ENCODE results near the gene UBR1.
"Not testable (repeated sequence)": the region's sequence is repeated elsewhere in the genome, so short reads cannot be mapped to it uniquely, and the experiment has no call there.

UBR1 gene

DNA sequence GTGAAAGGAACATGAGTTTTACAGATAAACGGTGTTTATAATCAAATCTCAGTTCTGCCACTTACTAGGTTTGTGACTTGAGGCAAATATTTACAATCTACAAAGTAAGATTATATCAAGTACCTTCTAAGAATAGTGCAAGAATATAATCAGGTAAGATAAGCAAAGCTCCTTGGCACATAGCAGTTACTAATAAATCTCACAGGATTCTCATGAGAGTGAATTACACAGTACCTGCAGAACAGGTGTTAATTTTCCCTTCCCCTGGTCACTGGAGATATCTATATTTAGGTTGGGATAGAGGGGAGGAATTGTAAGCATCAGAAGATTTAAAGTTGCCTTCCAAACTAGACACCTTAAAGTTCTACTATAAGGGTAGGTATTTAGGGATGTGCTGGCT, 53.0 kb downstream of the UBR1 start:
- Mint-ChIP-seq H3K27me3 (ENCODE audit: low read depth) (no peaks in the 10 kb centered on the region), H3K9me3 (no peaks in the 10 kb centered on the region), H3K36me3 (ENCODE audit: low read depth) (peaks cover 34% of the 10 kb centered on the region), H3K27ac (no peak overlapping the region), H3K4me1 (ENCODE audit: low read depth) (no peaks in the 10 kb centered on the region), H3K4me3 (no peak overlapping the region)

DNA sequence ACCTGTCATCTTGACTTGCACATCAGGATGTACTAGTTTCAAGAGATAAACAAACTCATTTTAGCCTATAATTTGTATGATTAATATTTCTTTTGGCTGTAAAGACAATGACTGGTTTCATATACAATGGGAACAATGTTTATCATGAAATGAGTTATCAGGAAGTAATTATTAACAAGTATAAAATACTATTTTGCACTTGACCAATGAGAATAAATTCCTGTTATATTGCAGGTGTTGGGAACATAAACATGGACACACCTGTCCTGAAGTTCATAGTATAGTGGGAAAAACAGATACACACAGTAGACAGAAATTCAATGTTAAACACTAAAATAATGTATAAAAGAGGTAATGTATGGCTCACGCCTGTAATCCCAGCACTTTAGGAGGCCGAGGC, 56.9 kb downstream of the UBR1 start:
- H3K4me3 Mint-ChIP-seq: no peak overlapping the region
- H3K27ac Mint-ChIP-seq: no peak overlapping the region
- no peaks in the 10 kb centered on the region for H3K4me1 Mint-ChIP-seq (ENCODE audit: low read depth)

DNA sequence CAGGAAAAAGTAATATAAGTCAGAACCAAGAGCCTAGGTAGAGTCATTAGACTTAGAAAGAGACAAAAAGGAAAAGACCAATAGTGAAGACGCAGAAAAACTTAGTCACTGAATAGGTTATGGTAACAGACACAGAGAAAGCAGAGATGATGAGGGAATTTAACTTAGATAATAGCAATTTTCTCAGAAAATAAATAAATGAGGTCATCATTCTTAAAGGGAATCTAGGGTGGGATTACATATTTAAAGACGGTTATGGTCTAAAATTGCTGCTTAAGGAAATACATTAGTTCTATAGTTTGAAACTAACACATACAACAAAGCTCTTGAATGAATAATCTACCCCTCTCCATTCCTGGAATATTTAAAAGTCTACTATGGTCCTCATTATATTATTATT, 59.4 kb downstream of the UBR1 start:
- Mint-ChIP-seq H3K27me3 (ENCODE audit: low read depth) (no peaks in the 10 kb centered on the region), H3K36me3 (ENCODE audit: low read depth) (peaks cover 40% of the 10 kb centered on the region), H3K4me3 (no peak overlapping the region), H3K9me3 (peaks cover 5% of the 10 kb centered on the region), H3K4me1 (ENCODE audit: low read depth) (peaks cover 2% of the 10 kb centered on the region), H3K27ac (no peak overlapping the region)

More for the DNA sequence above, 56.9 kb downstream of the UBR1 start:
- H3K36me3 Mint-ChIP-seq (ENCODE audit: low read depth): peaks cover 33% of the 10 kb centered on the region
- H3K9me3 Mint-ChIP-seq: no peaks in the 10 kb centered on the region
- H3K27me3 Mint-ChIP-seq (ENCODE audit: low read depth): no peaks in the 10 kb centered on the region

DNA sequence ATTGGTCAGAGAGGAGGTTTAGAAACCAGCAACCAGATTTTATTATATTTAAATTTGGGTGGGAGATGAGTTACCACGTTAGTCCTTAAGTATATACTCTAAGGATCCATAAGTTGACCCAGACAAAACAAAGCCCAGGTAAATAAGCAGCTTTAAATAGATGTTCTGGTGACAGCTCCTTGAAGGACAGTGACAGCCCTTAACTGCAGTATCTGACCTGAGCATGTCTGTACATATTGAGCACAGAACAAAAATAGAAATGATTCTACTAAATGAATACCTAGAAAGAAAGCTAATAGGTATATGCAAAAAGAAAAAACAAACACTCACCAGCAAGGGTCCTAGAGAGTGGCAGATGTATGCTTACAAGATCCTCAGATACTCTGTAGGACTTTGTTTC, 63.0 kb downstream of the UBR1 start:
- Mint-ChIP-seq H3K27ac (no peak overlapping the region), H3K4me1 (ENCODE audit: low read depth) (peaks cover 2% of the 10 kb centered on the region), H3K27me3 (ENCODE audit: low read depth) (no peaks in the 10 kb centered on the region), H3K9me3 (peaks cover 8% of the 10 kb centered on the region), H3K36me3 (ENCODE audit: low read depth) (peaks cover 55% of the 10 kb centered on the region), H3K4me3 (no peak overlapping the region)

DNA sequence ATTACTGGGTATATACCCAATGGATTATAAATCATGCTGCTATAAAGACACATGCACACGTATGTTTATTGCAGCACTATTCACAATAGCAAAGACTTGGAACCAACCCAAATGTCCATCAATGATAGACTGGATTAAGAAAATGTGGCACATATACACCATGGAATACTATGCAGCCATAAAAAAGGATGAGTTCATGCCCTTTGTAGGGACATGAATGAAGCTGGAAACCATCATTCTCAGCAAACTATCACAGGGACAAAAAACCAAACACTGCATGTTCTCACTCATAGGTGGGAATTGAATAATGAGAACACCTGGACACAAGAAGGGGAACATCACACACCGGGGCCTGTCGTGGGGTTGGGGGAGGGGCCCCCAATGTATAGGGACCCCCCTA, 64.8 kb downstream of the UBR1 start:
- peaks cover 54% of the 10 kb centered on the region for H3K36me3 Mint-ChIP-seq (ENCODE audit: low read depth)
- H3K4me1 Mint-ChIP-seq (ENCODE audit: low read depth); H3K27ac Mint-ChIP-seq: not testable (repeated sequence)

DNA sequence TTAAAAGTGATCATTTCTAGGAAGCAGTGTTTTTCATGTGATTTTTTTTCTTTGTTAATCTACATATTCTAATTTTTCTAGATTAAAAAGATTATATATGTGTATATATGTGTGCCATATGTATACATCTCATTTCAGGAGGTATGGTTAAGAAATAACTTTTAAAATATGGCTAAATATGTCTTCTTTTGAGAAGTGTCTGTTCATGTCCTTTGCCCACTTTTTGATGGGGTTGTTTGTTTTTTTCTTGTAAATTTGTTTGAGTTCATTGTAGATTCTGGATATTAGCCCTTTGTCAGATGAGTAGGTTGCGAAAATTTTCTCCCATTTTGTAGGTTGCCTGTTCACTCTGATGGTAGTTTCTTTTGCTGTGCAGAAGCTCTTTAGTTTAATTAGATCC, 70.6 kb downstream of the UBR1 start:
- H3K36me3 Mint-ChIP-seq (ENCODE audit: low read depth): peaks cover 44% of the 10 kb centered on the region
- H3K4me1 Mint-ChIP-seq (ENCODE audit: low read depth); H3K27me3 Mint-ChIP-seq (ENCODE audit: low read depth); H3K27ac Mint-ChIP-seq; H3K9me3 Mint-ChIP-seq; H3K4me3 Mint-ChIP-seq: not testable (repeated sequence)

More for the DNA sequence above, 64.8 kb downstream of the UBR1 start:
- H3K4me3 Mint-ChIP-seq; H3K9me3 Mint-ChIP-seq; H3K27me3 Mint-ChIP-seq (ENCODE audit: low read depth): not testable (repeated sequence)

DNA sequence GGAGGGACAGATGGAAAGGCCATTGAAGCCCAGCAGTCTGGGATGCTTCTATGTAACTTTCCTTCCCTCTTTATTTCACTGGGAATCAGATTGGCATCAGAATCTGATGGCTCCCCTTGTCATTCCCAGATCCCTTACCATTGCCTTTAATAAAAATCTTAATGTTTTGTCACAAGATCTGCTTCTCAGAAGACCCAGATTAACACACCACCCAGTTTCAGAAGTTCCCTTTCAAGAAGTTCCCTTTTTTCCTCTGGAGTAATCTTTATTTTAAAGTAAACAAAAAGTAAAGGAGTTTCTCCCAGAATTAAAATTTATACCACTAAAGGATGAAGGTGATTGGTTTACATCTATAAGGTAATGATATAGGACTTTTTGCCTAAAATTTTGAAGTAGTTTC, 76.4 kb downstream of the UBR1 start:
- Mint-ChIP-seq H3K27ac (no peak overlapping the region), H3K27me3 (ENCODE audit: low read depth) (no peaks in the 10 kb centered on the region), H3K9me3 (no peaks in the 10 kb centered on the region), H3K4me3 (no peak overlapping the region), H3K4me1 (ENCODE audit: low read depth) (peaks cover 6% of the 10 kb centered on the region), H3K36me3 (ENCODE audit: low read depth) (peaks cover 33% of the 10 kb centered on the region)

DNA sequence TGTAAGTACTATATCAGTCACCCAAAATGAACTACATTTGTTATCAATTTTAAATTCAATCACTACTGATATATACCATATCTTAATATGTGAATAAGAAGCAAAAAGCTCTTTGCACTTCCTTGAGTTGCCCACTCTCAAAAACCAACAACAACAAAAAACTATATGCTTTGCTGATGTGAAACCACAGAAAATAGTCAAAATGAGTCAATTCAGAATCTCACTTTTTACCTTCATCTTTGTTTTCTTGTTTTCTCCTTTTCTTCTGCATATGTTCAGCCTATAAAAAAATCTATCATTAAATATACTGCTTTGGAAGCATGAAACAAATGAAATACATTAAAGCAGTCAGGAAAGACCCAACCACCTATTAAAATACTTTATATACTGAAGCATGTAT, 80.7 kb downstream of the UBR1 start:
- H3K36me3 Mint-ChIP-seq (ENCODE audit: low read depth): peaks cover 31% of the 10 kb centered on the region

DNA sequence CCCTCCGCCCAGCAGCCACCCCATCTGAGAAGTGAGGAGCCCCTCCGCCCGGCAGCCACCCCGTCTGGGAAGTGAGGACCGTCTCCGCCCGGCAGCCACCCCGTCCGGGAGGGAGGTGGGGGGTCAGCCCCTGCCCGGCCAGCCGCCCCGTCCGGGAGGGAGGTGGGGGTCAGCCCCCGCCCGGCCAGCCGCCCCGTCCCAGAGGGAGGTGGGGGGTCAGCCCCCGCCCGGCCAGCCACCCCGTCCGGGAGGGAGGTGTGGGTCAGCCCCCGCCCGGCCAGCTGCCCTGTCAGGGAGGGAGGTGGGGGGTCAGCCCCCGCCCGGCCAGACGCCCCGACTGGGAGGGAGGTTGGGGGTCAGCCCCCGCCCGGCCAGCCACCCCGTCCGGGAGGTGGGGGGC, 91.2 kb downstream of the UBR1 start:
- not testable (repeated sequence) for H3K27ac Mint-ChIP-seq; H3K4me3 Mint-ChIP-seq; H3K27me3 Mint-ChIP-seq (ENCODE audit: low read depth); H3K9me3 Mint-ChIP-seq; H3K4me1 Mint-ChIP-seq (ENCODE audit: low read depth)
- H3K36me3 Mint-ChIP-seq (ENCODE audit: low read depth): peaks cover 28% of the 10 kb centered on the region

More for the DNA sequence above, 80.7 kb downstream of the UBR1 start:
- no peaks in the 10 kb centered on the region for H3K27me3 Mint-ChIP-seq (ENCODE audit: low read depth)
- peaks cover 6% of the 10 kb centered on the region for H3K4me1 Mint-ChIP-seq (ENCODE audit: low read depth)
- H3K9me3 Mint-ChIP-seq: no peaks in the 10 kb centered on the region
- no peak overlapping the region for H3K4me3 Mint-ChIP-seq
- H3K27ac Mint-ChIP-seq: no peak overlapping the region

DNA sequence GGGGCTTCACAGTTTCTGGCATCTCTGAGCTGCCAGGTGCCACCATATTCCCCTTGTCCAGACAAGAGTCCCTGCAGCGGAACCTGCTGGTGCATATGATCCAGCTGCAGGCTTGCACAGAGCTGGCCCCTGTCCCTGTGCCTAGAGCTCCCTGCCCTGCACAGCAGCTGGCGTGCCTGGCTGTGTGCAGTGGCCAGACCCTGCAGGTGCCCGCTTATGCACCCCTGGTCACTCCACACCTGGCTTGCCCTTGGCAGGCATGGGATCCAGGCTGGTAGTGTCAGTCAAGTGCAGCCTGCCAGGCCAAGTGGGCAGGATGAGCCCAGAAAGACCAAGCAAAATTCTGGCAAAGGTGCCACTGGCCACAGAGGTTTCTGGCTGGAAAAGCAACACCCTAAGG, 96.6 kb downstream of the UBR1 start:
- no peak overlapping the region for H3K27ac Mint-ChIP-seq
- H3K27me3 Mint-ChIP-seq (ENCODE audit: low read depth): no peaks in the 10 kb centered on the region
- no peak overlapping the region for H3K4me3 Mint-ChIP-seq
- H3K36me3 Mint-ChIP-seq (ENCODE audit: low read depth): peaks cover 41% of the 10 kb centered on the region
- H3K4me1 Mint-ChIP-seq (ENCODE audit: low read depth): no peaks in the 10 kb centered on the region
- H3K9me3 Mint-ChIP-seq: no peaks in the 10 kb centered on the region

DNA sequence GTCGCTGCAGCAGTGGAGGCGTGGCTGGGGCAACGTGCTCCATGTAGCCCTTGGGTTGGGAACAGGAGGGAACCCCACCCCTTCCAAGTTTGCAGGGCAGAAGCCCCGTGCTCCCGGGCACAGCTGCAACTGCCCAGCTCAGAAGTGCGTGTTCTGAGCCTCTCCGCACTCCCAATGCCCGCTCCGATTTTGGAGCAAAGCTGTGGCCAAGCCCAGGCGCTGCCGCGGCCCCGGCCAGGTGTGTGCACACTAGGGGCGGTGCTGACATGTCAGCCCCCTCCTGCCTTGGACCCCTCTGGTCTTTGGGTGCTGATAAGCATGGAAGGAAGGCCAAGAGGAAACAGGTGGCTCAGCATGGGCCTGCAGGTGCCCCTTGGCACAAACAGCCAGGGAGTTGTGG, 97.7 kb downstream of the UBR1 start:
- Mint-ChIP-seq H3K27ac (no peak overlapping the region), H3K4me1 (ENCODE audit: low read depth) (no peaks in the 10 kb centered on the region), H3K4me3 (no peak overlapping the region), H3K27me3 (ENCODE audit: low read depth) (no peaks in the 10 kb centered on the region), H3K9me3 (no peaks in the 10 kb centered on the region), H3K36me3 (ENCODE audit: low read depth) (peaks cover 43% of the 10 kb centered on the region)

DNA sequence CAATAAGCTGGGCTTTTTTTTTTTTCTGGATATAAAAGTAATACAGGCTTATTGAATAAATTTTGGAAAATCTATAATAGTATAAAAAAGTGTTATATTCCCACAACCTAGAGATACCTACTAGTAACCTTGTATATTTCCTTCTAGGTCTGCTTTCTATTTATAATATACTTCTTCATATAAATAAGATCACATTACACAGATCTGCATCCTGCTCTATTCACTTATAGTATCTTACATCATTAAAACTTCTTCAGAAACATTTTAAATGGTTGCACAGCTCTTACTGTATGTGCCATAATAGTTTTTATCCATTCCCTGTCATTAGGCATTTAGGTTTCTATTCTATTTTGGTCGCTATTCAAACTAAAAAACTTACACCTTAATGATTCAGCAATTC, 98.3 kb downstream of the UBR1 start:
- Mint-ChIP-seq H3K27me3 (ENCODE audit: low read depth) (no peaks in the 10 kb centered on the region), H3K9me3 (no peaks in the 10 kb centered on the region), H3K27ac (no peak overlapping the region), H3K4me1 (ENCODE audit: low read depth) (no peaks in the 10 kb centered on the region), H3K36me3 (ENCODE audit: low read depth) (peaks cover 43% of the 10 kb centered on the region), H3K4me3 (no peak overlapping the region)

DNA sequence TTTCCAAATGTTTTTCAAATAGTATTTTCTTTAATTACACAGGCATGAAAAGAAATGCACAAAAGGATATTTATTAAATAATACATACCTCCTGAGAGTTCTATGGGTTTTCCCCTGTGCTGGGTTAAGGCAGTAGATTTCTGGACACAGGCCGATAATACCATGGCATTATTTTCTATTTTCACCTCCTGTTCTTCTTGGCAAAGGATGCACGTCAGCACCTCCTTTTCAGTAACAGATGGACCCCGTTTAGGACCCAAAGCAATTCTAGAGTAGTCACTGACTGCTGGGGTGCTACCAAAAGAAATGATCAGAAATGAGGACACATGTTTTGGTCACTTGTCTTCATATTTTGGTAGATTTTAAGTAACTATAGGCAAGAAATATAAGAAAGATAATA, 98.8 kb downstream of the UBR1 start:
- peaks cover 41% of the 10 kb centered on the region for H3K36me3 Mint-ChIP-seq (ENCODE audit: low read depth)
- H3K9me3 Mint-ChIP-seq: no peaks in the 10 kb centered on the region
- H3K4me1 Mint-ChIP-seq (ENCODE audit: low read depth): no peaks in the 10 kb centered on the region
- H3K4me3 Mint-ChIP-seq: no peak overlapping the region
- no peak overlapping the region for H3K27ac Mint-ChIP-seq
- no peaks in the 10 kb centered on the region for H3K27me3 Mint-ChIP-seq (ENCODE audit: low read depth)

DNA sequence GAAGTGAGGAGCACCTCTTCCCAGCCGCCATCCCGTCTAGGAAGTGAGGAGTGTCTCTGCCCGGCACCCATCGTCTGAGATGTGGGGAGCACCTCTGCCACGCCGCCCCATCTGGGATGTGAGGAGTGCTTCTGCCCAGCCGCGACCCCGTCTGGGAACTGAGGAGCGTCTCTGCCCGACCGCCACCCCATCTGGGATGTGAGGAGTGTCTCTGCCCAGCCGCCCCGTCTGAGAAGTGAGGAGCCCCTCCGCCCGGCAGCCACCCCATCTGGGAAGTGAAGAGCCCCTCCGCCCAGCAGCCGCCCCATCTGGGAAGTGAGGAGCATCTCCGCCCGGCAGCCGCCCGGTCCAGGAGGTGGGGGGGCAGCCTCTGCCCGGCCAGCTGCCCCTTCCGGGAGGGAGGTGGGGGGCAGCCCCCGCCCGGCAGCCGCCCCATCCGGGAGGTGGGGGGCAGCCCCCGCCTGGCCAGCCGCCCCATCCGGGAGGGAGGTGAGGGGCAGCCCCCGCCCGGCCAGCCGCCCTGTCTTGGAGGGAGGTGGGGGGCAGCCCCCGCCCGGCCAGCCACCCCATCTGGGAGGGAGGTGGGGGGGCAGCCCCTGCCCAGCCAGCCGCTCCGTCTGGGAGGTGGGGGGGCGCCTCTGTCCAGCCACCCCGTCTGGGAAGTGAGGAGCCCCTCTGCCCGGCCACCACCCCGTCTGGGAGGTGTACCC, 100.8 kb downstream of the UBR1 start:
- H3K4me1 Mint-ChIP-seq (ENCODE audit: low read depth); H3K9me3 Mint-ChIP-seq; H3K27me3 Mint-ChIP-seq (ENCODE audit: low read depth); H3K27ac Mint-ChIP-seq; H3K4me3 Mint-ChIP-seq: not testable (repeated sequence)
- H3K36me3 Mint-ChIP-seq (ENCODE audit: low read depth): peaks cover 33% of the 10 kb centered on the region

DNA sequence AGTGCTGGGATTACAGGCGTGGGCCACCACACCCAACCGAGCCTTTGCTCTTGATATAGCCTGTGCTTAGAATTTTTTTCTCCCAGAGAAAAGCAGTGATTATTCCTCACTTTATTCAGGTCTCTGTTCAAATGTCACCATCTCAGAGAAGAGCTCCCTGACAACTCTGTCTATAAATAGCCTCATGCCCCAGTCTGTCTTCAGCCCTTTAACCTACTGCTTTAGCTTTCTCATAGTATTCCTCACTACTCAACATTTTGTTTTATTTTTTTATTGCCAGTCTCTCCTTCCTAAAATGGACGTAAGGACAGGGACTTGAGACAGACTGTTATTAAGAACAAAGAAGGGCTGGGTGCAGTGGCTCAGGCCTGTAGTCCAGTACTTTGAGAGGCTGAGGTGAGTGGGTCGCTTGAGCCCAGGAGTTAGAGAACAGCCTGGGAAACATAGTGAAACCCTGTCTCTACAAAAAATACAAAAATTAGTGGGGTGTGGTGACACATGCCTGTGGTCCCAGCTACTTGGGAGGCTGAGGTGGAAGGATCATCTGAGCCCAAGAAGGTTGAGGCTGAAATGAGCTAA, 106.5 kb downstream of the UBR1 start:
- no peaks in the 10 kb centered on the region for H3K4me1 Mint-ChIP-seq (ENCODE audit: low read depth)
- no peaks in the 10 kb centered on the region for H3K27me3 Mint-ChIP-seq (ENCODE audit: low read depth)
- H3K9me3 Mint-ChIP-seq: no peaks in the 10 kb centered on the region
- H3K36me3 Mint-ChIP-seq (ENCODE audit: low read depth): peaks cover 28% of the 10 kb centered on the region
- no peak overlapping the region for H3K27ac Mint-ChIP-seq
- H3K4me3 Mint-ChIP-seq: no peak overlapping the region

DNA sequence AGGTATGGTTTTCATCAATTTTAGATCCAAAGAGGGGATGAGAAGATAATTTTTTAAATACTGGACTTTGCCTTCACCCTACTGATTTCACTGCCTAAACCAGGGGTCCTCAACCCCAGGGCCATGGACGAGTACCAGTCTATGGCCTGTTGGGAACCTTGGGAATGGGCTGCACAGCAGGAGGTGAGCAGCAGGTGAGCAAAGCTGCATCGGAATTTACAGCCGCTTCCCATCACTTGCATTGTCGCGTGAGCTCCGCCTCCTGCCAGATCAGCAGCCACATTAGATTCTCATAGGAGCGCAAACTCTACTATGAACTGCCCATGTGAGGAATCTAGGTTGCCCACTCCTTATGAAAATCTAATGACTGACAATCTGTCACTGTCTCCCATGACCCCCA, 109.0 kb downstream of the UBR1 start:
- H3K4me3 Mint-ChIP-seq: no peak overlapping the region
- H3K9me3 Mint-ChIP-seq: no peaks in the 10 kb centered on the region
- H3K4me1 Mint-ChIP-seq (ENCODE audit: low read depth): no peaks in the 10 kb centered on the region
- no peak overlapping the region for H3K27ac Mint-ChIP-seq
- H3K27me3 Mint-ChIP-seq (ENCODE audit: low read depth): no peaks in the 10 kb centered on the region
- H3K36me3 Mint-ChIP-seq (ENCODE audit: low read depth): peaks cover 22% of the 10 kb centered on the region

Data from T-helper 1 cell treated with Interleukin-12 subunit alpha and Interleukin-12 subunit beta and Interleukin-4 antibody, amounts not matched to agents 30 μg/mL and 1 μg/mL, for 36 hours (primary cell).